ENCODE results near the gene RELL2.

Gene RELL2

DNA sequence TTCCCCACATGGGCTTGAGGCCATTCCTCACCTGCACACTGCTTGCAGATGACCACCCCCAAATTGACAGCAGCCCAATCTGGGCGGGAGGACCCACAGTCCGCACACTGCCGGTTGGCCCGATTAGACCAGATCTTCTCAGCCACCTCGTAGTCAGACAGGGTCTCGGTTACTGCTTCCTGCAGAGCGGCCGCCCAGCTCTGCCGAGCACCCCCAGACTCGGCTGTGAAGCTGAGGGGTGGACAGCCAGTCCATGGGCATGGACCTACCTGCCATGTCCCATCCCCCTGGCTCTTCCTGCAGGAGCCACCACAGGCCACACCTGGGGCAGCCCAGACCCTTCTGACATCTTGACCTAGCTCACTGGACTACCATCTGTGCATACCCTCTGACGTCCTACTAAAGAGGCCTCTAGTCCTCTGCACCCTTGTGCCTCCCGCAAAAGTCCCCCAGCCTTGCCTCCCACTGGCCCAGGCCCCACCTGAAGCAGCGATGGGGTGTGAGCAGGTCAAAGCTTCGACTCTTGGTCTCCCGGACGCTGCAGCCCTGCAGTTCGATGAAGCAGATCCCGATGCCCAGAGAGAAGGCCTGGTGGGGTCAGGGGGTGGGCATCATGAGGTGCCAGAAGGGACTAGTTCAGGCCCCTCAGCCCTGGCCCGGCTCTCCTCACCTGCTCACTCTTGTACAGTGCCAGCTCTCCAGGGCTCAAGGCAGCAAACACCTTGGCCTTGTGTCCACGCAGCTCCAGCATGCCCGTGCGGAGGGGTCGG, 35.5 kb downstream of the RELL2 start (continued):
- TF ChIP-seq ZNF629 (tag by site-specific recombination; IDR thresholded peaks at IDR 0.05): no peak
- no peak for TF ChIP-seq ZNF514 (tag by site-specific recombination; IDR thresholded peaks at IDR 0.05)
- no peak for TF ChIP-seq HOXA7 (CRISPR knock-in tag; IDR thresholded peaks at IDR 0.05; ENCODE audit: borderline replicate concordance)
- TF ChIP-seq ZNF350 (tag by site-specific recombination; IDR thresholded peaks at IDR 0.05): no peak
- TF ChIP-seq ZNF529 (tag by site-specific recombination; IDR thresholded peaks at IDR 0.05; ENCODE audit: insufficient replicate concordance): no peak
- no peak for TF ChIP-seq ZNF248 (tag by site-specific recombination; IDR thresholded peaks at IDR 0.05)
- TF ChIP-seq ZNF747 (tag by site-specific recombination; IDR thresholded peaks at IDR 0.05): no peak

DNA sequence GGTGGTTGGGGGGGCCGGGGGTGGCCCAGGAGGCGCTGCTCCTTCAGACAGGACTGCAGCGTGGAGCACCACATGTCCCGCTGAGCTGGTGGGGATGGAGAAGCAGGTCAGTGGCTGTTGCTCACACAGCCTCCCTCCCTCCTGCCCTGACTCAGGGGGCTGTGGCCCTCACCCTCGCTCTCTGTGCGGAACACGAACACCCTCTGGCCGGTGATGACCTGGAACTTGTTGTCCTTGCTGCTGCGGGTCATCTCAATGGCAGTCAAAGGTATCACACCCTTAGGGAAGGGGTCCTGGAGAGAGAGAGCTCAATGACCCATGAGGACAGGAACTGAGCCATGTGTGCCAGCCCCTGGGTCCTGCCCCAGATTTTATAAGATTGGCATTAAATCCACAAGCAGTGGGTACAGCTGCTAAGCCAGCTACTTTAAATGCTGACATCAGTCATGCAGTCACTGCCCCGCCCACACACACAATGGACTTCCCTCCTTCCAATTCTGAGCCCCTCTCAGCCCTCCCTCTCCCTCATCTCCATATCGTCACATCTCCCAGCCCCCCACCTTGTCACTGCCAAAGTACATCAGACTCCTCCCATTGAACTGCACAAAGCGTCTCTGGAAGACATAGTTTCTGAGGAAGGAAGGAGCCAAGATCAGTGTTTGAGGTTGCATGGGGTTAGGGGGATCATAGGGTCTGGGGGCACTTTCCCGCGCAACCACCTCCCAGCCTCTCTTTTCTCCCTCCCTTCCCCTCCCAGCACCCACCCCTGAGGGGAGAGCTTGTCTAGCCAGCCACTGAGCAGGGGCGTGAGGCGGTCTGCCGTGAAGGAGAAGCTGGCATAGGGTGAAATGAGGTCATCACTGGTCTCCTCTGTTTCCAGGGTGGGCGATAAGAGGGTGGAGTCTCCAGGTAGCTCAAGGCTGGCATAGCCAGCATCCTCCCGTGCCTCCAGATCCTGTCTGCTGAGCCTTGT, 36.3 kb downstream of the RELL2 start:
- Histone ChIP-seq H3K9me3 (ENCODE audit: control insufficient read depth, insufficient read depth, low read depth, low read length) (no peaks in the 10 kb centered on the region), H3K27ac (ENCODE audit: extremely low read depth, low read depth, low read length) (no peak overlapping the region), H3K36me3 (ENCODE audit: control insufficient read depth in 2 of 2, insufficient read depth in 1 of 2, low read length in 2 of 2) (peaks cover 0 to 9% of the 10 kb centered on the region in 2 experiments; a peak in 2 of 3 replicates), H3K4me1 (ENCODE audit: control insufficient read depth, insufficient read depth, low read length) (no peaks in the 10 kb centered on the region), H3K4me3 (ENCODE audit: low read depth, low read length) (no peak overlapping the region)
- ChIA-PET POLR2A (interaction anchor here (0.5 to 1.5 kb wide), 3 partner anchors 14 to 81 kb away, joined by 3 to 5 read pairs (median 4); no protein-coding TSS in a partner anchor), CTCF (interaction anchor here (0.5 to 1.2 kb wide), 7 partner anchors 8 to 516 kb away, joined by 3 to 5 read pairs (median 4); no protein-coding TSS in a partner anchor)
- no peak for TF ChIP-seq ZNF48 (tag by site-specific recombination; IDR thresholded peaks at IDR 0.05)
- no peak for TF ChIP-seq BCL11A (tag by site-specific recombination; IDR thresholded peaks at IDR 0.05; ENCODE audit: low read depth)
- no peak for TF ChIP-seq ZNF558 (tag by site-specific recombination; IDR thresholded peaks at IDR 0.05)
- TF ChIP-seq, protein P1, sequence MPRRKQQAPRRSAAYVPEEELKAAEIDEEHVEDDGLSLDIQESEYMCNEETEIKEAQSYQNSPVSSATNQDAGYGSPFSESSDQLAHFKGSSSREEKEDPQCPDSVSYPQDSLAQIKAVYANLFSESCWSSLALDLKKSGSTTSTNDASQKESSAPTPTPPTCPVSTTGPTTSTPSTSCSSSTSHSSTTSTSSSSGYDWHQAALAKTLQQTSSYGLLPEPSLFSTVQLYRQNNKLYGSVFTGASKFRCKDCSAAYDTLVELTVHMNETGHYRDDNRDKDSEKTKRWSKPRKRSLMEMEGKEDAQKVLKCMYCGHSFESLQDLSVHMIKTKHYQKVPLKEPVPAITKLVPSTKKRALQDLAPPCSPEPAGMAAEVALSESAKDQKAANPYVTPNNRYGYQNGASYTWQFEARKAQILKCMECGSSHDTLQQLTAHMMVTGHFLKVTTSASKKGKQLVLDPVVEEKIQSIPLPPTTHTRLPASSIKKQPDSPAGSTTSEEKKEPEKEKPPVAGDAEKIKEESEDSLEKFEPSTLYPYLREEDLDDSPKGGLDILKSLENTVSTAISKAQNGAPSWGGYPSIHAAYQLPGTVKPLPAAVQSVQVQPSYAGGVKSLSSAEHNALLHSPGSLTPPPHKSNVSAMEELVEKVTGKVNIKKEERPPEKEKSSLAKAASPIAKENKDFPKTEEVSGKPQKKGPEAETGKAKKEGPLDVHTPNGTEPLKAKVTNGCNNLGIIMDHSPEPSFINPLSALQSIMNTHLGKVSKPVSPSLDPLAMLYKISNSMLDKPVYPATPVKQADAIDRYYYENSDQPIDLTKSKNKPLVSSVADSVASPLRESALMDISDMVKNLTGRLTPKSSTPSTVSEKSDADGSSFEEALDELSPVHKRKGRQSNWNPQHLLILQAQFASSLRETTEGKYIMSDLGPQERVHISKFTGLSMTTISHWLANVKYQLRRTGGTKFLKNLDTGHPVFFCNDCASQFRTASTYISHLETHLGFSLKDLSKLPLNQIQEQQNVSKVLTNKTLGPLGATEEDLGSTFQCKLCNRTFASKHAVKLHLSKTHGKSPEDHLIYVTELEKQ (tag by site-specific recombination; IDR thresholded peaks at IDR 0.05; ENCODE audit: borderline replicate concordance): no peak
- TF ChIP-seq ZNF157 (tag by site-specific recombination; IDR thresholded peaks at IDR 0.05): no peak
- TF ChIP-seq ZNF776 (tag by site-specific recombination; IDR thresholded peaks at IDR 0.05; ENCODE audit: borderline replicate concordance): no peak
- TF ChIP-seq ZNF660 (tag by site-specific recombination; IDR thresholded peaks at IDR 0.05): no peak
- no peak for TF ChIP-seq ZNF274 (IDR thresholded peaks at IDR 0.05; ENCODE audit: low read length)
- no peak for TF ChIP-seq ZNF274 (tag by site-specific recombination; IDR thresholded peaks at IDR 0.05; ENCODE audit: borderline replicate concordance)
- no peak for TF ChIP-seq BCL11B (tag by site-specific recombination; IDR thresholded peaks at IDR 0.05; ENCODE audit: low read depth)
- TF ChIP-seq ZNF23 (tag by site-specific recombination; IDR thresholded peaks at IDR 0.05; ENCODE audit: borderline replicate concordance): no peak
- TF ChIP-seq ZNF10 (tag by site-specific recombination; IDR thresholded peaks at IDR 0.05): 0 out of 2 replicates have a peak, but pooled peaks have one; percentile 35
- no peak for TF ChIP-seq ZNF184 (tag by site-specific recombination; IDR thresholded peaks at IDR 0.05)
- no peak for TF ChIP-seq ZBTB1 (tag by site-specific recombination; IDR thresholded peaks at IDR 0.05)
- TF ChIP-seq, protein P2, sequence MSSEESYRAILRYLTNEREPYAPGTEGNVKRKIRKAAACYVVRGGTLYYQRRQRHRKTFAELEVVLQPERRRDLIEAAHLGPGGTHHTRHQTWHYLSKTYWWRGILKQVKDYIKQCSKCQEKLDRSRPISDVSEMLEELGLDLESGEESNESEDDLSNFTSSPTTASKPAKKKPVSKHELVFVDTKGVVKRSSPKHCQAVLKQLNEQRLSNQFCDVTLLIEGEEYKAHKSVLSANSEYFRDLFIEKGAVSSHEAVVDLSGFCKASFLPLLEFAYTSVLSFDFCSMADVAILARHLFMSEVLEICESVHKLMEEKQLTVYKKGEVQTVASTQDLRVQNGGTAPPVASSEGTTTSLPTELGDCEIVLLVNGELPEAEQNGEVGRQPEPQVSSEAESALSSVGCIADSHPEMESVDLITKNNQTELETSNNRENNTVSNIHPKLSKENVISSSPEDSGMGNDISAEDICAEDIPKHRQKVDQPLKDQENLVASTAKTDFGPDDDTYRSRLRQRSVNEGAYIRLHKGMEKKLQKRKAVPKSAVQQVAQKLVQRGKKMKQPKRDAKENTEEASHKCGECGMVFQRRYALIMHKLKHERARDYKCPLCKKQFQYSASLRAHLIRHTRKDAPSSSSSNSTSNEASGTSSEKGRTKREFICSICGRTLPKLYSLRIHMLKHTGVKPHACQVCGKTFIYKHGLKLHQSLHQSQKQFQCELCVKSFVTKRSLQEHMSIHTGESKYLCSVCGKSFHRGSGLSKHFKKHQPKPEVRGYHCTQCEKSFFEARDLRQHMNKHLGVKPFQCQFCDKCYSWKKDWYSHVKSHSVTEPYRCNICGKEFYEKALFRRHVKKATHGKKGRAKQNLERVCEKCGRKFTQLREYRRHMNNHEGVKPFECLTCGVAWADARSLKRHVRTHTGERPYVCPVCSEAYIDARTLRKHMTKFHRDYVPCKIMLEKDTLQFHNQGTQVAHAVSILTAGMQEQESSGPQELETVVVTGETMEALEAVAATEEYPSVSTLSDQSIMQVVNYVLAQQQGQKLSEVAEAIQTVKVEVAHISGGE (tag by site-specific recombination; conservative IDR thresholded peaks at IDR 0.05; ENCODE audit: low read depth): no peak
- TF ChIP-seq KLF1 (tag by site-specific recombination; IDR thresholded peaks at IDR 0.05): peak; percentile 43; the same call in 1 of the 2 replicates
- TF ChIP-seq ZNF501 (tag by site-specific recombination; IDR thresholded peaks at IDR 0.05): no peak
- no peak for TF ChIP-seq ZSCAN30 (tag by site-specific recombination; IDR thresholded peaks at IDR 0.05)
- TF ChIP-seq ZBTB7A (tag by site-specific recombination; IDR thresholded peaks at IDR 0.05; ENCODE audit: low read depth): no peak
- no peak for TF ChIP-seq ZNF426 (tag by site-specific recombination; IDR thresholded peaks at IDR 0.05)
- no peak for TF ChIP-seq ZNF658 (tag by site-specific recombination; IDR thresholded peaks at IDR 0.05)
- TF ChIP-seq TCF7L2 (IDR thresholded peaks at IDR 0.05; ENCODE audit: borderline replicate concordance, low read depth, low read length): no peak
- no peak for TF ChIP-seq ZNF473 (tag by site-specific recombination; IDR thresholded peaks at IDR 0.05)

Data from HEK293 (cell line).